Hypothalamus (tissue), 51 donors: Measurements from ENCODE around the gene BANF1.

ENCODE experiments used
- DNase-seq, 51 donors: peaks; one replicate each; lab custom pipeline; 2025; lab: John Stamatoyannopoulos, UW

The BANF1 gene

DNA sequence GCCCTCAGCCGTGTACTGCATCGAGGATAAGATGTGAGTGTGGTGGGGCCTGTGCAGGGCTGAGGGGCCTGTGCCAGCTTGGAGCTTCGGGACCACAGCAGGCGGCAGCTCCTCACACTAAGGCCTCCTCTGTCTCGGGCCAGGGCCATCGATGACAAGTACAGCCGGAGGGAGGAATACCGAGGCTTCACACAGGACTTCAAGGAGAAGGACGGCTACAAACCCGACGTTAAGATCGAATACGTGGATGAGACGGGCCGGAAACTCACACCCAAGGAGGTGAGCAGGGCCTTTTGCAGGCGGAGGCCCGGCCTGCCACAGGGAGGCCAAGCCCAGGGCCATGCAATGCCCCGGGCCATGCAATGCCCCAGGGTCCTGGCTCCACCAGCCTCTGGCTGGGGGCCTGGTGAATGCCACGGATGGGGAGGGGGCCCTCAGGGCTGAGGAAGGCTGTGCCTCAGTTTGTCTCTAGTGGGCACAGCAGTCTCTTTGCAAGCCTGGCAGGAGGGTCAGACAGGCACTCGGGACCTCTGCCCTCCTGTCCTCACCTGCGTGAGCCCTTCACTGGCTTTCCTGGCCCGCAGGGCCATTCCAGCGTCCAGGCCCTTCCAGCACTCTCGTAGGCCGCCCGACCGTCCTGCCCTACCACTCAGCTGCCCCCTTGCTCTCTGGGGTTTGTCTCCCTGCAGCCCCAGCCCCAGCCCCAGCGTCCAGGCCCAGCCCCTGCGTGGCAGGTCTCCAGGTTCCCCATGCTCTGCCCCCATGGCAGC is 24.5 kb upstream of the BANF1 start:
- no peak for DNase-seq

DNA sequence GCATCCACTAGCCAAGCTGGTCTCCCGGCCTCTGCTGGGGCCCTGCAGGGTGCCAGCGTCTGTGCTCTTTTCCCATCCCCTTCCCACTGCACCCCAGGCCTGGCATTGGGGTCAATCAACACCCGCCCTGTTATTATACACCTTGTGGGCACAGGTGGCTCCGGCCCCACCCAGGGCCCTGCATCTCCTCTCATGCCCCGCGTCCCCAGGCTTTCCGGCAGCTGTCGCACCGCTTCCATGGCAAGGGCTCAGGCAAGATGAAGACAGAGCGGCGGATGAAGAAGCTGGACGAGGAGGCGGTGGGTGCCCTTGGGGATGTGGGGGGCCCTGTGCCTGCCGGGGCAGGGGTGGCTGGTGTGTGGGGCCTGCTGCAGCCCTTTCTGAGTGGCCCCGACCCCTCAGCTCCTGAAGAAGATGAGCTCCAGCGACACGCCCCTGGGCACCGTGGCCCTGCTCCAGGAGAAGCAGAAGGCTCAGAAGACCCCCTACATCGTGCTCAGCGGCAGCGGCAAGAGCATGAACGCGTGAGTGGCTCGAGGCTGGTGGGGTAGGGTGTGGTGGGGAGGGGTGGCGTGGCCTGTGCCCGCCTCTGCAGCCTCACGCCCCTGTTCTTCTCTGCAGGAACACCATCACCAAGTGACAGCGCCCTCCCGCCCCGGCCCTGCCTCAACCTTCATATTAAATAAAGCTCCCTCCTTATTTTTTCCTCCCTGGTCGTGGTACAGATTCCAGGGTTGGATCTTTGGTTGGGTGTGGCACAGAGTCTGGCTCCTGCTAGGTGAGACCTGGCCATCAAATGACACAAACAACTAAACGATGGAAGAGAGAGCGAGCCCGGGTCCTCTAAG is 23.7 kb upstream of the BANF1 start:
- no peak for DNase-seq

DNA sequence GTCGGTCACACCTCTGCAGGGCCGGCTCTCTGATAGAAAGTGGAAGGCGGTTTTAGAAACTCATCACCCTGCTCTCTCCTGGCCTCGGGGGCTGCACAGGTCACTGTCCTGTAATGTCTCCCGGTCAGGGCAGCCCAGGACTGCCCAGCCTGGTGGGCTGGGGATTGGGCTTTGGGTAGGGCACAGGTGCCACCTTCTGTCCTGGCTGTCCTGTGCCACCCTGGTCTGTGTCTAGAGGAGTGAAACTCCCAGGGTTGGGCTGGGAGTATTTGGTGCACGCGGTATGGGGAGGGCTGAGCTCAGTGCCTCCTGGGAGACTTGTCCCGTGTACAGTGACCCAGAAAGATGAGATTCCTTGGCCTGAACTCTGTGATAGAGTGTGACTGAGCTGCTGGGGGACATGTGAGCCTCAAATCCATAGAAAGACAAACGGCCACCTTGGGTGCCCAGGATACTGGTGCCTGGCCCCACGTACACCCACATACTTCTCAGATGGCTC is 23.0 kb upstream of the BANF1 start:
- DNase-seq = no peak

DNA sequence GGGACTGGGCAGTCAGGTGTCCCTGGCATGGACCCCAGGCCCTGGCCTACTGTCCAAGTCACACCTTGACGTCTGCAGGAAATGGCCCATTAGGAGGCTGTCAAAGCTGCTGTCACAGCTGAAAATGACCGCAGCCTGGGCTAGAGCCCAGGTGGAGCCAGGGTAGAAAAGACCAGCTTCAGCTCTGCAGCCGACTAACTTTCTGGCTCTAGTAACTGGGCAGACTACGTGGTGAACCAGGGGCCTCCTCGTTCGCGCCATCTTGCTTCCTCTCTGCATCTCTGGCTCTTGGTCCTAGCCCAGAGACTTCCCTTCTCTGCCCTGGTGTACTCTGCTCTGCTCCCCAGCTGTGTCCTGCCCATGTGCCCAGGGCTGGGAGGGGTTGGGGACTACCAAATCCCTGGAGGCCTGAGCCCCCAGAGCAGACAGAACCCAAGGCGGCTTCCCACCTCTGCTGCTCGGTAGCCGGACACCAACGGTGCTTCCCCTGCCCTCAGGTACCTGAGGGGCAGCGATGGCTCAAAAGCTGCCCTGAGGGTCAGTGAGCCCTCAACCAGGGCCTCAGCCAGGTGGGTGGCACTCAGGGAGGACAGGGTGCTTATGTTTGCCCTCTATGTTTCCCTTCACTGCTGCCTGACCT is 21.1 kb upstream of the BANF1 start:
- no peak for DNase-seq

DNA sequence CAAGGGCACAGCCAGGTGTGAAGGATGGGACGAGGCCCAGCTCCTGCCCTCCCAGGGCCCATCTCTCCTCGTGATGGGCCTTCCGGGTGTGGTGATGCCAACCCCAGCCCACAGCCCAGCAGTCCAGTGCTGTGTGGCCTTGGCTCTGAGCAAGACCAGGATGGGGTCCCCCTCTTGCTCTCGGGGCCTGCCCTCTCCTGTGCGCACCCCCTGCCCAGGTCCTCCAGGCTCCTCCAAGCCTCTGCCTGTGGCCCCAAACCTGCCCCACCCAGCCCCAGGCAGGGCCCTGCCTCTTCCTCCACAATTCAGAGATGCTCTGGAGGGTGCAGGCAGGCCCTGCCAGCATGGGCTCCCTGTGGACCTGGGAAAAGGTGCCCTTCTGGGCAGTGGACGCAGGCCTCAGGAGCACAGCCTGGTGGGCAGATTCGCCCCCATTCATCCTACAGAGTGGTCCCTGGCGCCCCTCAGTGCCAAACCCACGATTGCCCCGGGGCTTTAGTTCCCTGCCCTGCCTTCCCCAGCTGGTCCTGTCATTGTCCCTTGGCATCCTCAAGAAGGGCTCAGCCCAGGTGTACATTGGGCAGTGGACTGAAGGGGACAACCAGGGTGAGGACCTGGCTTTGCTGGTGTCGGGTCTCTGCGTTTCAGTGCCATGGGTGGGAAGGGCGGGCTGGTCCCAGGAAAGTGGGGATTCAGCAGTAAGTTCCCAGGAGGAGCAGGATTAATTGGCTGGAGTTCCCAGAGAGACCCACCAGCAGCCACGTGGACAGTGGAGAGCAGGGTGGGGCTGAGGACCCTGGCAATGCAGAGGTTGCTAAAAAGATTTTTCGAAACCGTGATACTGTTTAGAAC is 20.1 kb upstream of the BANF1 start:
- DNase-seq = no peak

DNA sequence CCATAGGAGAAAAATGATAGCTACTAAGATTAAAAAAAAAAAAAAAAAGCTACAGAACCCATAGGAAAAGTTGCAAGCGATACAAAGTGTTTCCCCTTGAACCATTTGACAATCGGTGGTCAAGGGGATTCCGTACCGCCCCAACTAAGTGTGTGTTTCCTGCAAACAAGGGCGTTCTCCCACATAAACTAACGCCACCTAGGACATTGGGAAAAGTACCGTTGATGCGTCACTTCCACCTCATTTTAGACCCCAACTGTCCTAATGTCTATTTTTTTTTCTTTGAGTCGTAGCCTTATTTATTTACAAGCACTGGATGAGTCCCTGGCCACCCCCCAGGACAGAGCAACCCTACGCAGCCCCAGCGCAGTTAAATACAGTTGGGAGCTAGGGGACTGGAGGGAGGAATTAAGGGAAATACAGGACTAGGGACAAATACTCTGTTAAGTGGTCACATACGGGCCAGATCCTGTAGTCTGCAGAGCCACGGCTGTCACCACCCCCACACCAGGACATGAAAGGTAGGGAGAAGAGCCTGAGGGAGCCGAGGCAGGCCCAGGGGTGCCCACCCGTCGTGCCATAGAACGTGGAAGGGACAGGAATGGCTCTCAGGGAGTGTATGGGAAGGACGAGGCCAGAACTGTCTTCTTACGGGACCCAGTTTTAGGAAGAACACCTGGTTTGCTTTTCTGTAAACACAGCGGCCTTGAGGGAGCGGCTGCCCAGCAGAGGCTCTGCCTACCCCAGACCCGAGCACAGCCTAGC is 19.3 kb upstream of the BANF1 start:
- DNase-seq = no peak

DNA sequence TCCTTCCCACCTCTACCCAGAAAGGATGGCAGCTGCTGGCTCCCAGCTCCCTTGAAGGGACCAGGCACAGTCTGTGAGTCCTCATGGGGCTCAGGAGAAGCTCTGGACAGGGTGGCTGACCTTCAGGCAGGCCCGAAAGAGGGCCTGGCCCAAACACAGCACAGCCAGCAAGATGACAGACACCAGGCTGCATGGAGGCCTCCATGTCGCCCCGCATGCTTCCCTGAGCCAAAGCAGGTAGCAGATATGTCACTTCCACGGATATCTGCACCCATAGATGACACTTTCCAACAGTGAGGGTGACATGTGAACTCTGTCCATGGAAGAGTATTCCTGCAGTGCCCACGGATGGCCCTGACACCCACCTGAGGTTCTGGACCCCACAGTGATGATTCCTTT is 18.7 kb upstream of the BANF1 start:
- no peak for DNase-seq

DNA sequence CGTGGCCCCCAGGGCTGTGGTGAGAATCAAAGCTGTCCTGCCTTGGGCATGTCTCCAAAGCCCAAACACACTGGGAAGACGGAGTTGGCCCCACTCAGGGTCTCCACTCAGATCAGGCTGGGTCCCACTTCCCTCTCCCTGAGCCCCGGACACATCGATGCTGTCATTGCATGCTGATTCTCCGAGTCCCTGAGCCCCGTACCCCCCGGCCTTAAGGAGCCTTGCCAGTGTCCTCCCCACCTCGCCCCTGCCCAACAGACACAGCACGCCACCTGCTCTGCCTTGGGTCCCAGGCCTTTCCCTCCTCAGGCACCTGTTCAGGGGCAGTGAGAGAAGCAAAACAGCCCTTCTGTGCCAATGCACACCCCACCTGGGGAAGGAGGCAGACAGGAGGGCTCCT is 15.0 kb upstream of the BANF1 start:
- DNase-seq = no peak

DNA sequence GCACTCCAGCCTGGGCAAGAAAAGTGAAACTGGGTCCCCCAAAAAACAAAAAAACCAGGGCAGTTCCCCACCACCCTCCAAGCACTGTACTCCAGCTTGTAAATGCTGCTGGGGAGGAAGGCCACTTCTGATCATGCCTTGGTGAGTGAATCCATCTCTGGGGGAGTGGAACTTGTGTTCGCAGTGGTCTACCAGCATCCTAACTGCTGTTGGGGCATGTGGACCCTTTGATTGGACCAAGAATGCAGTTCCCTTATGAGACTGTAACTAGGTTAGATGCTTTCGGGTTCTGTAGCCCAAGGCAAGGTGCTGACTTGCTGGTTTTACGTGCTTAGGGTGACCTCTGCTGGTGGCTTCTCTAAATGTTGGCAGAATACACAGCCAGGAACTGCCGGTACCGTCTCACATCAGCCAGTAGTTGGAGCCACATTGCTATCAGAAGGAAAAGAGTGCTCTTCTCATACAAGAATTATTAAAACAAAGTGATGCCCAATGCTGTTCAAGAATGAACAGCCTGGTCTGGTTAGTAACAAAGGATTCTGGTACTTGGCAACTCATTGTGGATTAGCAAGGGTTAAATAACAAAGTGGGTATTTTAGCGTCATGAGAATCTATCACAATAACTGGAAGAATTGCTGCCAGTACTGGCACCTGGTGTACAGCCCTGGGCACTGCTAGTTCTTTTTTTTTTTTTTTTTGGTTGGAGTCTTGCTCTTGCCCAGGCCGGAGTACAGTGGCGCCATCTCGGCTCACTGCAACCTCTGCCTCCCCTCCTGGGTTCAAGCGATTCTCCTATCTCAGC is 13.3 kb upstream of the BANF1 start:
- DNase-seq = peak in 49 of 51 donors; percentile 16 to 93 (median 68)

DNA sequence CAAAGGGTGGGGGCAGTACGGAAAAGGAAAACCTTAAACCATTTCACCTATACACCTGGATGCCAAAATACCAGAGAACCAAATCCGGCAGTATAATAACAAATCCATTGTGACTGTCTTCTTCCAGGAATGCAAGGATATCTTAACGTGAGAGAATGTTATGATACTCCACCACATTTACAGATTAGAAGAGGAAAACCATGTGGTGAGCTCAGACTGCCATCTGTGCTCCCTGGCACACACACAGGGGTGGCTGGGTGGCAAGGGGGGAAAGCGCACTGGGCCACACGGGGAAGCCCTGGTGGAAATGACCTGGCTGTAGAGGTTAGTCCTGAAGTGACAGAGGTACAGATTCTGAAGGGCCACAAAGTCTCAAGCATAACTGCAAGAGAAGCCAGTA is 10.2 kb upstream of the BANF1 start:
- DNase-seq = no peak

DNA sequence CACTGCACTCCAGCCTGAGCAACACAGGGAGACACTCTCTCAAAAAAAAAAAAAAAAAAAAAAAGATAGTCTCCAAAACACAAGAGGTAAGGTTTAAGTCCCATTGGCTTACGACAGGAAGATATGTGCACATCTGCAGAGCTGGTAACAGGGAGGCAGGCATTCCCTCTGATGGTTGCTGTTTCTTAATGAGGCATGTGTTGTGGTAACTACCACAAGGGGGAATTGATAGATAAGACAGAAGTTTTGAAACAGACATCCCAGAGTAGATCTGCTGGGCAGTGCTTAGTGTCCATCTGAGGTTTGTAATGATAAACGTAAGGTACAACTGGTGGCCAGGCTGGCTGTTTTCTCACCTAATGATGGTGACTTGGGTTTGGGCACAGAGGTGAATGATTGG is 5.0 kb upstream of the BANF1 start:
- no peak for DNase-seq

DNA sequence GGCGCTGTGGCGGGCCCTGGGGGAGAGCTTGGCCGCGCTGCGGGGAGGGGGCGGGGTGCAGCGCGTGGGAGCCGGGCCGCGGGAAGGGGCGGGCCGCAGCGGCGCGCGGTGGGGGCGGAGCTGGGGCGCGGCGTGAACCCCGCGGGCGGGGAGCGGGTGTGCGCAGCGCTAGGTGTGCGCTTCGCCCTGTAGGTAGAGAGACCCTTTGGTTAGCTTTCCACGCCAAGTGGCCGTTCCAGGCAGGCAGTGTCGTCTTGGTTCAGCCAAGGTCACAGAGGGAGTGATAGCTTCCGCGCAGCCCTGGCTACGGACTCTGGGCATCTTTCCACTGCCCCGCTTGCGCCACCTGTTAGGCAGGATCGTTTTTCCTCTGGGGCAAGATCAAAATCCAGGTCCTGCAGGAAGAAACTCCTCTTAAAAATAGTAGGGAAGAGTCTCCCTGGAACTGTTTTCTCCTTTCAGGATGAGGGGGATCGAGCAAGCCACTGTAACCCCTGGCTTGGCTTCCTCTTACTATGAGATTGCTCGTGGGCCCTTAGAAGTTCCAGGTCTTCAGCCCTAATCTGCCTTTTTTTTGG is 434 bp downstream of the BANF1 start:
- peak in 16 of 51 donors; percentile 23 to 91 (median 60) for DNase-seq

DNA sequence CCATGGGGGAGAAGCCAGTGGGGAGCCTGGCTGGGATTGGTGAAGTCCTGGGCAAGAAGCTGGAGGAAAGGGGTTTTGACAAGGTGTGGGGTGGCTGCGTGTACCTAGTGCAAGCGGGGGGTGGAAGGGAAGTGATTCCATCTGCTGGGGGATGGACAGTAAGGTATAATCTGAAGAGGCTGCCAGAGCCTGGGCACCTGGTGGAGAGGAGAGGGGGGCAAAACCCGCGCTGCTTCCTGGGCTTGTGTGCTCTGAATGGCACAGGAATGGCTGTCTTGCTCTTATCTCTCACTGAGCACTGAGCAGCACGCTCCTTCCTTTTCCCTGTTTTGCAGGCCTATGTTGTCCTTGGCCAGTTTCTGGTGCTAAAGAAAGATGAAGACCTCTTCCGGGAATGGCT is 988 bp downstream of the BANF1 start:
- DNase-seq = no peak

DNA sequence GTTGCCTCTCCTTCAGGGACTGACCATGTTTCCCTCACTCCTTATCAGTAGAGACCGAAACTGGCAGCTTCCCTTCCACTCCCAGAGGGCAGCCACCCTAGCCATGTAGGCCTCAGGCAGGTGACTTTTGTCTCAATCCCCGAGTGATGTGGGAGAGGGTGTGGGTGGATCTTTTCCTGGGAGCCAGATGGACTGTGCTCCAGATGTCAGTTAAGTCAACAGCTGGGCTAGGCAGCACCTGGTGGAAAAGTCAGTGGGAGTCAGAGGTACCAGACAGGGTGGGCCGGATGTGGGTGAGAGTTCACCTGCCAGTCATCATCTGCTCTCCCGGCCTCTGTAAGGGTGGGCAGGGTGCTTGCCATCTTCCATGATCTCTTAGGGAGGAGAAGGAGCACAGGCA is 1.9 kb downstream of the BANF1 start:
- no peak for DNase-seq

DNA sequence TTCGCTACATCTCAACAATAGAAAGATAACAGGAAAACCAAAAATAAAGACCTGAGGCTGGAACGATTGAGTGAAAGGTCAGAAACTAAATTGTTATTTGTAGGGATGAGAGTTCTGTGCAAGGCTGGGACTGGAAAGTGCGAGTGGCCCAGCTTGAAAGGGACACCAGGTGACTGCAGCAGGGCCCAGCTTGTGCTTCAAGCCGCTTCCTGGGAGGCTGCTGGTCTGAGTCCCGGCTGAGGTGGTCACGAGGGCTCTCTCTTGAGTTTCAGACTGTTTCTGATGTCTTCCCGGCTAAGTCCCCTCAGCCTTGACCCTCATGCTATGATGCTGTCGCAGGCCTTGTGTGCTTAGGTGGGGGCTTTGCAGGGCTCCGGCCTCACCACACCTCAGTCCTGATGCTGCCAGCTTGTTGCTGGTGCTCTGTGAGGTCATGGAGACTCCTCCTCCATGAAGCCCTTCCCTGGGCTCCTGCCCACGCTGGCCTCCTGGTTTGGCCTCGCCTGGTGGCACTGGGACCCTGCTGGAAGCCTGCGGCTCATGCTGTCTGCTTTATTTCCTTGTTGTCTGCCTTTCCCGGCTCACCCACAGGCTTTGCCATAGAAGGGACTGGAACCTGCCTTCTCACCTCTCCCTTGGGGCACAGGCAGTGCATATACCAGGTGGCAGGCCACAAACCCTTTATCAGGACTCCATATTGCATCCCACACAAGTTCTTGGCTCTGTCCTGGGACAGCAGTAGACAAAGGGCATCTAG is 4.0 kb downstream of the BANF1 start:
- DNase-seq = no peak

DNA sequence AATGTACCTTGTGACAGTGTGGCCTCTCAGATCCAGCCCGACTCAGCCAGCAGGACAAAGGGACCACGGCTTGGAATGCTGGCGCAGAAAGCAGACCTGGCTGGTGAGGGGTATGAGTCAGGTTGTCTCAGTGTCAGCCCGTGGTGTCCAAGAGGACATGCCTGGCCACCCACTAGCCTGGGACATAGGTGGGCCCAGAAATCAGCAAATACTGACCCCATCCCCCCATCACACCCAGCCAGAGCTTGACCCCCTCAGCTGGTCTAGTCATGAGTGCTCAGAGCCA is 4.5 kb downstream of the BANF1 start:
- no peak for DNase-seq

DNA sequence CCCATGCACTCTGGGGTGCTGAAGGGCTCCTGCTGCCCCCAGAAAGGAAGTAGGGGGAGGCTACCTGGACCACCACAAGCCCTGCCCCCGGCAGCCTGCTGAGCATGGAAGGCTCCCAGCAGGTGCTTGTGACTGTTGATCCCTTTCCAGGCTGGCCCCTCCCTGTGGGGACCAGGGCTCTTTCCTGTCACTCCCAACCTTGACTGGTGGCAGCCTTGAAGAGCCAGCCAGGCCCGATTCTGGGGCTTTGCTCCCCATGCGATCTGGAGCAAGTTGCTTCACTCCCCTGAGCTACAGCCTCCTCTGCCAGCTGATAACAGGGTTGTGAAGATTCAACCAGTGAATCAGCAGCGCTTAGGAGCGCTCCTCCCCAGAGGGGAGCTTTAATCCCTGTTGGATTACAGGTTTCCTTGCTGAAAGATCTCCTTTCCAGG is 4.9 kb downstream of the BANF1 start:
- no peak for DNase-seq

DNA sequence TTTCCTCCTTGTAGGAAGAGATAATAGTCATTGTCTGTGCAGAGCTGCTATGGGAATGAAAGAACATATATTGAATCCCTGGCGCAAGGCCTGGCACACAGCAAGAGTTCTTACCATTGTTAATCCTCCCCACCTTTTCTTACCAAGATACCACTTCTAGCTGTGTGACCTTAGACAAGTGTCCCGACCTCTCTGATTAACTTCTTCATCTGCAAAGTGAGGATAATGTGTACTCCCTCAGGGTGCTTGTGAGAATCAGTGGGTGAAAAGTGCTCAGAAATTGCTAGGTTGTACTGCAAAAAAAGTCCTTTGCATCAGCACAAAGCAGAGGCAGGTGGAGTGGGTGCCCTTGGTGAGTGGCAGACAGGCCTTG is 5.8 kb downstream of the BANF1 start:
- DNase-seq = no peak
